HCT116 (cell line): ENCODE results near the gene MNDA. TPM values are rescaled to one million over a fixed set of nuclear protein-coding genes. Genes with fewer than 3 reads are reported as not detected.

Source experiments
- ATAC-seq: fragments of 200-7000 bp; cut with Tn5 transposase; 2 replicates; pipeline ENCODE4 v1.9.1; 2020; ENCODE audit warnings: mild to moderate bottlenecking, moderate library complexity
- BruUV-seq: library from RNA; stranded (reverse); fragments of 400-500 nt; replicated peaks from 2 replicates; lab custom pipeline; 2021; lab: Mats Ljungman, UMichigan
- CTCF ChIA-PET: fragments of 300-600 bp; sonication (Branson Sonifier 250); formaldehyde crosslinking; loops from one replicate; lab custom pipeline; 2021; ENCODE audit warnings: antibody characterized with exemption; lab: Charles Lee
- POLR2A ChIA-PET: fragments of 300-600, 350-600 bp; sonication (Branson Sonifier 250); formaldehyde crosslinking; loops from one replicate; lab custom pipeline; 2021; ENCODE audit warnings: antibody characterized with exemption; lab: Charles Lee
- RAD21 ChIA-PET, 2 experiments: fragments of 300-600 bp; sonication (Branson Sonifier 250); formaldehyde crosslinking; loops; one replicate each; lab custom pipeline; 2023; ENCODE audit warnings: low total read pairs in 2 of 2; ENCODE audit not compliant: uncharacterized antibody in 2 of 2, unreplicated experiment in 2 of 2, low non-redundant PET in 1 of 2; lab: Charles Lee
- DNase-seq: peaks from one replicate; pipeline ENCODE4 v3.0.0-alpha.2; 2010; ENCODE audit warnings: low read depth, low spot score
- H2AFZ ChIP-seq: fragments of 200-600 bp; shearing (Covaris generic), sonication (generic); 2 replicates; pipeline ENCODE4 v1.6.1; 2017; ENCODE audit warnings: low read depth, mixed run types, mixed read lengths, antibody characterized with exemption, low read length; ENCODE audit not compliant: poor library complexity, severe bottlenecking
- H3K27ac ChIP-seq: 2 replicates; pipeline ENCODE4 v1.5.1; 2012; ENCODE audit warnings: low read depth, low read length
- H3K27me3 ChIP-seq: fragments of 200-600 bp; sonication (generic); 2 replicates; pipeline ENCODE4 v1.6.1; 2016; ENCODE audit warnings: mixed run types, low read length, mixed read lengths; ENCODE audit not compliant: insufficient read depth
- H3K36me3 ChIP-seq, 2 experiments: fragments of 200-500 bp in 1 of 2; fragments of 200-600 bp in 1 of 2; sonication (Bioruptor generic) in 1 of 2; sonication (generic) in 1 of 2; 2 replicates each; pipeline versions ENCODE4 v1.5.1 to v1.6.1; 2014 to 2016; ENCODE audit warnings: low read length in 2 of 2, inconsistent platforms in 1 of 2, mixed read lengths in 1 of 2, mixed run types in 1 of 2; ENCODE audit not compliant: insufficient read depth in 2 of 2, control insufficient read depth in 1 of 2
- H3K4me1 ChIP-seq, 2 experiments: fragments of 200-600 bp in 1 of 2; sonication (generic) in 1 of 2; 2 replicates each; pipeline versions ENCODE4 v1.5.1 to v1.6.1; 2012 to 2017; ENCODE audit warnings: low read length in 2 of 2, inconsistent platforms in 1 of 2, mild to moderate bottlenecking in 1 of 2, mixed read lengths in 1 of 2, mixed run types in 1 of 2, moderate library complexity in 1 of 2; ENCODE audit not compliant: insufficient read depth in 2 of 2, control insufficient read depth in 1 of 2
- H3K4me2 ChIP-seq: fragments of 200-600 bp; sonication (generic); 2 replicates; pipeline ENCODE4 v1.6.1; 2017; ENCODE audit warnings: mixed run types, low read length, mixed read lengths
- H3K4me3 ChIP-seq, 2 experiments: fragments of 200-600 bp in 1 of 2; sonication (generic) in 1 of 2; replicated peaks in 1 of 2; 2 replicates each; pipeline ENCODE4 v1.5.1; 2011 to 2016; ENCODE audit warnings: low read length in 2 of 2, control low read depth in 1 of 2, low read depth in 1 of 2, mild to moderate bottlenecking in 1 of 2, mixed read lengths in 1 of 2, mixed run types in 1 of 2
- H3K79me2 ChIP-seq: fragments of 200-600 bp; sonication (generic); 2 replicates; pipeline ENCODE4 v1.6.1; 2017; ENCODE audit warnings: mild to moderate bottlenecking, mixed run types, low read length, moderate library complexity, mixed read lengths; ENCODE audit not compliant: insufficient read depth
- H3K9ac ChIP-seq: fragments of 200-600 bp; sonication (generic); 2 replicates; pipeline ENCODE4 v1.6.1; 2016; ENCODE audit warnings: low read length, mixed read lengths
- H3K9me2 ChIP-seq: fragments of 200-600 bp; sonication (generic), shearing (Covaris generic); 2 replicates; pipeline ENCODE4 v1.6.1; 2017; ENCODE audit warnings: mixed run types, mild to moderate bottlenecking, moderate library complexity; ENCODE audit not compliant: insufficient read depth
- H3K9me3 ChIP-seq, 2 experiments: fragments of 200-500 bp in 1 of 2; fragments of 200-600 bp in 1 of 2; sonication (Bioruptor generic) in 1 of 2; sonication (generic) in 1 of 2; 2 replicates each; pipeline ENCODE4 v1.6.1; 2014 to 2017; ENCODE audit warnings: low read length in 2 of 2, mixed read lengths in 2 of 2, inconsistent platforms in 1 of 2, low read depth in 1 of 2, mild to moderate bottlenecking in 1 of 2, mixed run types in 1 of 2, moderate library complexity in 1 of 2; ENCODE audit not compliant: control insufficient read depth in 1 of 2, insufficient read depth in 1 of 2
- H4K20me1 ChIP-seq: fragments of 200-600 bp; sonication (generic), shearing (Covaris generic); 2 replicates; pipeline ENCODE4 v1.6.1; 2017; ENCODE audit warnings: mixed run types, mild to moderate bottlenecking, moderate library complexity; ENCODE audit not compliant: insufficient read depth
- CBX3 ChIP-seq: IDR thresholded peaks from 2 replicates; pipeline ENCODE4 v1.6.1; 2012; ENCODE audit warnings: low read depth
- EGR1 ChIP-seq: IDR thresholded peaks from 2 replicates; pipeline ENCODE4 v1.6.1; 2012; ENCODE audit warnings: low read depth
- ELF1 ChIP-seq: IDR thresholded peaks from 2 replicates; pipeline ENCODE4 v1.6.1; 2012; ENCODE audit warnings: low read depth, borderline replicate concordance
- EZH2 ChIP-seq: fragments of 200-600 bp; sonication (generic); IDR thresholded peaks from 2 replicates; pipeline ENCODE4 v1.6.1; 2017; ENCODE audit warnings: antibody characterized with exemption, mixed run types
- EZH2phosphoT487 ChIP-seq: fragments of 200-600 bp; IDR thresholded peaks from 2 replicates; pipeline ENCODE4 v1.6.1; 2018; ENCODE audit warnings: antibody characterized with exemption, borderline replicate concordance
- FOSL1 ChIP-seq: IDR thresholded peaks from 2 replicates; pipeline ENCODE4 v1.6.1; 2012; ENCODE audit warnings: low read depth
- JUND ChIP-seq: IDR thresholded peaks from 2 replicates; pipeline ENCODE4 v1.6.1; 2012
- MAX ChIP-seq: IDR thresholded peaks from 2 replicates; pipeline ENCODE4 v1.6.1; 2012
- POLR2AphosphoS5 ChIP-seq: IDR thresholded peaks from 2 replicates; pipeline ENCODE4 v1.6.1; 2011; ENCODE audit warnings: mild to moderate bottlenecking, low read depth, low read length, moderate library complexity
- RAD21 ChIP-seq: IDR thresholded peaks from 2 replicates; pipeline ENCODE4 v1.6.1; 2012; ENCODE audit warnings: low read depth, mild to moderate bottlenecking
- SRF ChIP-seq: IDR thresholded peaks from 2 replicates; pipeline ENCODE4 v1.6.1; 2012; ENCODE audit warnings: low read depth
- TCF7L2 ChIP-seq: IDR thresholded peaks from 2 replicates; pipeline ENCODE4 v1.7.0; 2011; ENCODE audit warnings: borderline replicate concordance, inconsistent platforms; ENCODE audit not compliant: insufficient read depth, insufficient read length; ENCODE audit errors: extremely low read depth
- YY1 ChIP-seq: IDR thresholded peaks from 2 replicates; pipeline ENCODE4 v1.6.1; 2011; ENCODE audit warnings: low read length, low read depth, moderate library complexity, mild to moderate bottlenecking; ENCODE audit not compliant: insufficient replicate concordance; ENCODE audit errors: extremely low read depth
- ZFX ChIP-seq: fragments of 450-650 bp; IDR thresholded peaks from 2 replicates; pipeline ENCODE4 v1.6.1; 2017
- ZNF274 ChIP-seq: fragments of 200-500 bp; sonication (Bioruptor generic); IDR thresholded peaks from 2 replicates; pipeline ENCODE4 v1.6.1; 2014; ENCODE audit warnings: mild to moderate bottlenecking, low read depth, low read length, inconsistent platforms
- intact Hi-C: fragments of 100-400 bp; cut with micrococcal nuclease; formaldehyde crosslinking; loops from 2 replicates; pipeline ENCODE4 v1.10.0; 2022
- total RNA-seq: library from RNA; stranded (reverse); gene quantifications from one replicate; pipeline ENCODE4 v1.2.1, GENCODE V29; 2021; ENCODE audit not compliant: unreplicated experiment

MNDA gene
- total RNA-seq, 1 experiment from 2014 or later, result not detected

DNA sequence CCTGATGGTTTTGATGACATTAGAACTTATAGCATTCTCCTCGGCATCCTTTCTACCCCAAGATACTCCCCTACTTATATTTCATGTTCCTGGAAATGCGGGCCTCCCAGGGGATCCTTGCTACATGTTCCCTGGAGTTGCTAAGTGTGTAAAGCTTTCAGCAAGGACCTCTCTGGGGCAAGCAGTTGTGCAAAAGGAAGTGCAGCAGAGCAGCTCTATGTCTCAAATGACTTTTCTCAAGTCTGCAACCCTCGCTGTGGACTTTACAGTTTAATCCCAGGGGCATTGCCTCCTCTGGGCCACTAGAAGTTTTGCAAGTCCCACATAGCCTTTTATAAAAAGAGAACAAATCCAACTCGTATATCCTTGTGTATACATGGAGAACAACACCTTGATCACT is 20.8 kb upstream of the MNDA start:
- TF ChIP-seq JUND (no peak), YY1 (no peak), EZH2 (no peak), FOSL1 (no peak), SRF (no peak), EGR1 (no peak), MAX (no peak), TCF7L2 (no peak), CBX3 (no peak), ZNF274 (no peak), ELF1 (no peak), EZH2phosphoT487 (no peak), RAD21 (no peak), POLR2AphosphoS5 (no peak), ZFX (no peak)
- Histone ChIP-seq H3K9me2 (no peaks in the 10 kb centered on the region), H3K79me2 (no peaks in the 10 kb centered on the region), H4K20me1 (no peaks in the 10 kb centered on the region), H3K9me3 (peaks cover 0 to 3% of the 10 kb centered on the region in 2 experiments; a peak in 1 of 4 replicates), H3K27ac (no peak overlapping the region), H3K27me3 (no peaks in the 10 kb centered on the region), H2AFZ (no peak overlapping the region), H3K4me2 (no peak overlapping the region), H3K4me1 (no peaks in the 10 kb centered on the region), H3K4me3 (no peak overlapping the region), H3K36me3 (no peaks in the 10 kb centered on the region), H3K9ac (no peak overlapping the region)
- ChIA-PET RAD21 (no interaction called here), POLR2A (no interaction called here), CTCF (no interaction called here)
- ATAC-seq, result no peak
- intact Hi-C loops, result no loop called here
- no TSS peak for BruUV-seq
- DNase-seq, result no peak
